Astrocyte (in vitro differentiated cells and primary cell): ENCODE results near the gene IL20RB.

ENCODE experiments used
- CTCF ChIP-seq: IDR thresholded peaks from 2 replicates; pipeline ENCODE4 v1.5.1; 2011; ENCODE audit warnings: low read depth, mild to moderate bottlenecking, inconsistent platforms, low read length, moderate library complexity; ENCODE audit not compliant: insufficient read depth
- EZH2 ChIP-seq: IDR thresholded peaks from 2 replicates; pipeline ENCODE4 v1.6.1; 2012; ENCODE audit warnings: mild to moderate bottlenecking, low read length, inconsistent platforms; ENCODE audit not compliant: insufficient read depth

GRCh38 chr3:136914739-136915138 lies 43.0 kb upstream of the IL20RB start:
- no peak for TF ChIP-seq CTCF
- no peak for TF ChIP-seq EZH2
